ENCODE data around the gene PIEZO1. TPM values are rescaled to one million over a fixed set of nuclear protein-coding genes. Genes with fewer than 3 reads are reported as not detected.

PIEZO1 gene
- total and polyA plus RNA-seq, 10 of the 15 experiments (the other 5 are each of a cell fraction or from before 2014, with no cell fraction given) = 1.3 to 169 (median 33.4) TPM

DNA sequence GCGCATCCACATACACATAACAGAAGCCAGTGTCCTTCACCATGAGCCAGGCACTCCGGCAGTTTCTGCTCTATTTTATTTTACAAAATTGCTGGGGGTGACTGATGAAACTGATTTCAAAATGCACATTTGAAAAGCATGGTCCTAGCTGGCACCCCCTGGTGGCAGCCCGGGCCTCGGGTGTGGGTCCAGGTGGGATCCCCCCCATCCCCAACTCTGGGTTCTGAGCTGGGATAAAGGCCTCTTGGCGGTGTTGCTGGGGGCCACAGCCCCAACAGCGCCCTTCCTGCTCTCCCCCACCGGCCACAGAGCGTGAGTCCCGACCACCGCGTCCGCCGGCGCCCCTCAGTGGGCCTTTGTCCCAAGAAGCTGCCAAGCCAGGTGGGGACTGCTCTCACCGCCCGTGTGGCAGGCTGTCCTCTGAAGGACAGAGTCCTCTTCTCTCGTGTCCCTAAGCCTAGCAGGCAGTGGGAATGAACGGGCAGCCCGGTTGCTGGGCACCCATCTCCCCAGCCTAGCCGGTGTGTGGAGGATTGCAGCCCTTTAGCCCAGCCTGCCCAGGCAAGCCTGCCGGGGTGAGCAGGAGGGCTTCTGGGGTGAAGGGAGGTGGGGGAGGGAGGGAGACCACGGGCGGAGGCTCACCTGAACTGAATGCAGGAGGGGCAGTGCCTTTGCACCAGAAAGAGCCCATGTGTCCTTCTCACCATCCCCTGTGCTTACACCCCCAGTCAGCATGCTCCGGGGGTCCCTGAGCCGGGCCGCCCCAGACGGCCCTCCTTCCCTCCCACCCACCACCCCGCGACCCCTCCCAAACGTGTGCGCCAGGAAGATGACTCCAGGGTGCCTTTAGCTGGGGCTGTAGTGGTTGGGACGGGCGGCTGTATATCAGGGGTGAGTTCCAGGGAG is 99.6 kb downstream of the PIEZO1 start:
- FAIRE-seq (no peak), ATAC-seq (0 out of 3 replicates have a peak, but pooled peaks have one; percentile 2), DNase-seq (ENCODE audit: low read depth, low spot score) (no peak)
- peaks cover 40% of the 10 kb centered on the region for H3K4me1 ChIP-seq (ENCODE audit: control insufficient read depth, insufficient read depth, low read length)
- intact Hi-C loops (cut with micrococcal nuclease; ENCODE audit: unreplicated experiment) = no loop called here
- peak overlapping the region; percentile 61 for H2AFZ ChIP-seq (ENCODE audit: control insufficient read depth, low read depth, low read length)
- H3K36me3 ChIP-seq (ENCODE audit: control insufficient read depth in 2 of 2, insufficient read depth in 2 of 2, low read length in 1 of 2) = no peaks in the 10 kb centered on the region
- ChIA-PET RAD21 (ENCODE audit: unreplicated experiment) (interaction anchor here (1.0 to 1.2 kb wide), 2 partner anchors 17 to 22 kb away, joined by 3 to 6 read pairs; partner anchors contain the start of gene MVD), CTCF (interaction anchor here (1.1 to 1.3 kb wide), 6 partner anchors 10 to 96 kb away, joined by 3 to 6 read pairs (median 3); partner anchors contain the start of gene MVD), SMC1A (ENCODE audit: uncharacterized antibody, unreplicated experiment) (interaction anchor here (0.6 to 0.9 kb wide), 2 partner anchors 22 to 98 kb away, joined by 3 read pairs; no protein-coding TSS in a partner anchor), POLR2A (interaction anchor here (0.6 kb wide), 1 partner anchor 48 kb away, joined by 3 read pairs; no protein-coding TSS in a partner anchor)
- no peak overlapping the region for H3K27ac ChIP-seq (ENCODE audit: control insufficient read depth, insufficient read depth)
- H3K79me2 ChIP-seq (ENCODE audit: control insufficient read depth, insufficient read depth, low read length) = no peaks in the 10 kb centered on the region; the same call in 1 of the 2 replicates
- H3K27me3 ChIP-seq (replicated peaks in 1 of 2; ENCODE audit: control insufficient read depth in 2 of 2, insufficient read depth in 2 of 2, low read length in 1 of 2) = no peaks in the 10 kb centered on the region; a peak in 1 of 4 replicates
- 13% methylated on average over 26 of the region's 33 CpGs for WGBS (ENCODE audit: insufficient coverage, insufficient replicate concordance, low lambda C conversion rate, missing lambda C conversion rate)
- BruUV-seq (replicated peaks) = no TSS peak
- H4K20me1 ChIP-seq (ENCODE audit: control insufficient read depth, insufficient read depth) = no peaks in the 10 kb centered on the region
- in situ Hi-C loops (cut with MboI) = no loop called here
- peak overlapping the region; percentile 52; the same call in 1 of the 2 replicates for H3K9ac ChIP-seq (ENCODE audit: control insufficient read depth, insufficient read depth, low read length)
- H3K4me3 ChIP-seq = peak overlapping the region; percentile 98
- peak overlapping the region; percentile 92 for H3K4me2 ChIP-seq (ENCODE audit: control insufficient read depth, insufficient read depth)
- H3K9me3 ChIP-seq (replicated peaks; ENCODE audit: control insufficient read depth, insufficient read depth, low read length) = no peaks in the 10 kb centered on the region
- TF ChIP-seq RCOR1 (conservative IDR thresholded peaks at IDR 0.05; ENCODE audit: low read depth, low read length) (no peak), DPF2 (IDR thresholded peaks at IDR 0.05) (no peak), SMAD1 (IDR thresholded peaks at IDR 0.05; ENCODE audit: low read depth, partially characterized antibody) (no peak), CHD4 (IDR thresholded peaks at IDR 0.05) (no peak), NFXL1 (IDR thresholded peaks at IDR 0.05; ENCODE audit: borderline replicate concordance) (no peak), SMARCA5 (IDR thresholded peaks at IDR 0.05) (no peak), RBBP5 (conservative IDR thresholded peaks at IDR 0.05) (no peak), EP300 (IDR thresholded peaks at IDR 0.05; ENCODE audit: borderline replicate concordance in 1 of 2, control insufficient read depth in 1 of 2, low read depth in 2 of 2, low read length in 2 of 2) (no peak)
- TF ChIP-seq, protein P1, sequence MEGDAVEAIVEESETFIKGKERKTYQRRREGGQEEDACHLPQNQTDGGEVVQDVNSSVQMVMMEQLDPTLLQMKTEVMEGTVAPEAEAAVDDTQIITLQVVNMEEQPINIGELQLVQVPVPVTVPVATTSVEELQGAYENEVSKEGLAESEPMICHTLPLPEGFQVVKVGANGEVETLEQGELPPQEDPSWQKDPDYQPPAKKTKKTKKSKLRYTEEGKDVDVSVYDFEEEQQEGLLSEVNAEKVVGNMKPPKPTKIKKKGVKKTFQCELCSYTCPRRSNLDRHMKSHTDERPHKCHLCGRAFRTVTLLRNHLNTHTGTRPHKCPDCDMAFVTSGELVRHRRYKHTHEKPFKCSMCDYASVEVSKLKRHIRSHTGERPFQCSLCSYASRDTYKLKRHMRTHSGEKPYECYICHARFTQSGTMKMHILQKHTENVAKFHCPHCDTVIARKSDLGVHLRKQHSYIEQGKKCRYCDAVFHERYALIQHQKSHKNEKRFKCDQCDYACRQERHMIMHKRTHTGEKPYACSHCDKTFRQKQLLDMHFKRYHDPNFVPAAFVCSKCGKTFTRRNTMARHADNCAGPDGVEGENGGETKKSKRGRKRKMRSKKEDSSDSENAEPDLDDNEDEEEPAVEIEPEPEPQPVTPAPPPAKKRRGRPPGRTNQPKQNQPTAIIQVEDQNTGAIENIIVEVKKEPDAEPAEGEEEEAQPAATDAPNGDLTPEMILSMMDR (IDR thresholded peaks at IDR 0.05 in 2 of 3, conservative IDR thresholded peaks at IDR 0.05 in 1 of 3; ENCODE audit: control insufficient read depth in 2 of 3, extremely low read depth in 1 of 3, insufficient read depth in 1 of 3, low read depth in 3 of 3, low read length in 3 of 3) = peak; percentile 40 to 60 (median 60)
- TF ChIP-seq, protein P2, sequence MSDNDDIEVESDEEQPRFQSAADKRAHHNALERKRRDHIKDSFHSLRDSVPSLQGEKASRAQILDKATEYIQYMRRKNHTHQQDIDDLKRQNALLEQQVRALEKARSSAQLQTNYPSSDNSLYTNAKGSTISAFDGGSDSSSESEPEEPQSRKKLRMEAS (IDR thresholded peaks at IDR 0.05; ENCODE audit: low read depth, low read length) = no peak
- TF ChIP-seq, protein P3, sequence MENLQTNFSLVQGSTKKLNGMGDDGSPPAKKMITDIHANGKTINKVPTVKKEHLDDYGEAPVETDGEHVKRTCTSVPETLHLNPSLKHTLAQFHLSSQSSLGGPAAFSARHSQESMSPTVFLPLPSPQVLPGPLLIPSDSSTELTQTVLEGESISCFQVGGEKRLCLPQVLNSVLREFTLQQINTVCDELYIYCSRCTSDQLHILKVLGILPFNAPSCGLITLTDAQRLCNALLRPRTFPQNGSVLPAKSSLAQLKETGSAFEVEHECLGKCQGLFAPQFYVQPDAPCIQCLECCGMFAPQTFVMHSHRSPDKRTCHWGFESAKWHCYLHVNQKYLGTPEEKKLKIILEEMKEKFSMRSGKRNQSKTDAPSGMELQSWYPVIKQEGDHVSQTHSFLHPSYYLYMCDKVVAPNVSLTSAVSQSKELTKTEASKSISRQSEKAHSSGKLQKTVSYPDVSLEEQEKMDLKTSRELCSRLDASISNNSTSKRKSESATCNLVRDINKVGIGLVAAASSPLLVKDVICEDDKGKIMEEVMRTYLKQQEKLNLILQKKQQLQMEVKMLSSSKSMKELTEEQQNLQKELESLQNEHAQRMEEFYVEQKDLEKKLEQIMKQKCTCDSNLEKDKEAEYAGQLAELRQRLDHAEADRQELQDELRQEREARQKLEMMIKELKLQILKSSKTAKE (IDR thresholded peaks at IDR 0.05; ENCODE audit: low read depth, poor library complexity, severe bottlenecking) = no peak
- TF ChIP-seq, protein P4, sequence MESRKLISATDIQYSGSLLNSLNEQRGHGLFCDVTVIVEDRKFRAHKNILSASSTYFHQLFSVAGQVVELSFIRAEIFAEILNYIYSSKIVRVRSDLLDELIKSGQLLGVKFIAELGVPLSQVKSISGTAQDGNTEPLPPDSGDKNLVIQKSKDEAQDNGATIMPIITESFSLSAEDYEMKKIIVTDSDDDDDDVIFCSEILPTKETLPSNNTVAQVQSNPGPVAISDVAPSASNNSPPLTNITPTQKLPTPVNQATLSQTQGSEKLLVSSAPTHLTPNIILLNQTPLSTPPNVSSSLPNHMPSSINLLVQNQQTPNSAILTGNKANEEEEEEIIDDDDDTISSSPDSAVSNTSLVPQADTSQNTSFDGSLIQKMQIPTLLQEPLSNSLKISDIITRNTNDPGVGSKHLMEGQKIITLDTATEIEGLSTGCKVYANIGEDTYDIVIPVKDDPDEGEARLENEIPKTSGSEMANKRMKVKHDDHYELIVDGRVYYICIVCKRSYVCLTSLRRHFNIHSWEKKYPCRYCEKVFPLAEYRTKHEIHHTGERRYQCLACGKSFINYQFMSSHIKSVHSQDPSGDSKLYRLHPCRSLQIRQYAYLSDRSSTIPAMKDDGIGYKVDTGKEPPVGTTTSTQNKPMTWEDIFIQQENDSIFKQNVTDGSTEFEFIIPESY (IDR thresholded peaks at IDR 0.05) = 0 out of 2 replicates have a peak, but pooled peaks have one; percentile 15

All from GM12878 (cell line).